GM18517 (cell line): ENCODE results near the gene TBX1.

Experiments used
- ATAC-seq: cut with Tn5 transposase; IDR thresholded peaks from one replicate; pipeline ENCODE4 v1.9.1; 2021; ENCODE audit warnings: mild to moderate bottlenecking, moderate library complexity; ENCODE audit not compliant: unreplicated experiment

Gene TBX1

DNA sequence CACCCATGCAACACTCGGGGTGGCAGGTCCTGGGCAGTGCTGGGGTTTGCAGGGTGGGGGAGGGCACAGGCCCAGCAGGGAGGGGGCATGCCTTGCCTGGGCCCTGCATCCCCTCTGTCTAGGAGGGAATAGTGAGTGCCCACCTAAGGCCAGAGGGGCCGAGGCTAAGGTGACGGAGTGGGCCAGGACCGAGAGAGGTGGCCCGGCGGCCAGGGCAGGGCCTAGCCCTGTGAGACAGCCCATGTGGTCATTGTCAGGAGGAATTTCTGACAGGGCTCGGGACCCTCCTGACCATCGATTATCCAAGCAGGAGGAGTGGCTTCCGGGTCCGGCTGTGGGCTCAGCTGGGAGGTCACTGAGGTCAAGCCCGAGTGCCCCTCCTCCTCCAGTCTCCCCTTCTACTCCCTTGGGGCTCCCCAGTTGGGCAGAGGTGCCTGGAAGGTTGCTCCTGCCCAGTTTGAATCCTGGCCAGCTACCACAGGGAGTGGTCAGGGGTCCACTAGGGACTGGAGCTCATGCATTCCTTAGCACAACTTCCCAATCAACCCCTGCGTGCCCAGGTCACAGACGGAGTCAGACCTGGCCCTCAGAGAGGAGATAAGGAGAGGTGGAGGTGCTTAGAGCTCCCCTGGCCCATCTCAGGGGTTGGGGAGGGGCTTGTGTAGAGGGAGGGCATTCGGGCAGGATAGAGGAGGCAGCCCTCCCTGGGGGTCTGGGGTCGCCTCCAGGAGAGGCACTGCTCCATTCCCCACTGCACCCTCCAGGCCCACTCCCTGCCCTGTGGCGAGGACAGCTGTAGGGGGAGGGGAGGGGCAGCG is 22.5 kb upstream of the TBX1 start:
- ATAC-seq = no peak

DNA sequence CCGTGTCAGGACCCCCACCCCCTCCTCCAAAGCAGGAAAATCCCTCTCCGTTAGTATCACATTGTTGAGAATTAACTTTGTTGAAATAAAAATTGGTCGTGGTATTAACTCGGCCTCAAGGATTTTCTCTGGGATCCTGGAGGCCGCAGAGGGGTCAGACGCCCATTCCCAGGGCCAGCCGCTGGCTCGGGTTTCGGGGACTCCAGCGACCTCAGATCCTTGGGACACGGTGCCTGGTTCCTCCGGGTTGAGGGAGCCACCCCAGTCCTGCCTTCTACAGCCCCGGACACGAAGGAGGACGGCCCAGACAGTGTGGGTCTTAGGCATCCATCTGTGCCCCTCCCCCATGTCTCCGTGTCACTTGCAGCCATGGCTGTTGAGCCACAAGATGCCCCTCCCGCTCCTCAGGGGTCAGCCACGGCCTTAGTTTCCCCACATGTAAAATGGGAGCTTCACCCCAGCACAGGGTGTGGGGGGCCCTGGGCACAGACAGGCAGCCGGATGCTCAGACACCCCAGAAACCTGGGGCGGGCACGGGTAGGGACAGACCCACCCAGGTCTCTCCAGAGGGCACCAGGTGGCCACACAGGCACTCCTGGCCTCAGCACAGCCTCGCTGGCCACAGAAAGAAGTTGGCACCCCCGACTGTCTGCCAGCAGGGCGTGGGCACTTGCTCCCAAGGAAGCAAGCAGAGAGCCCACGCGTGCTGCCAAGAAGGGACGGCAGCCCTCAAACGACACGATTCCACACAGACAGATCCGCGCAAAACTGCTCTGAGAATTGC is 21.7 kb upstream of the TBX1 start:
- ATAC-seq = no peak

DNA sequence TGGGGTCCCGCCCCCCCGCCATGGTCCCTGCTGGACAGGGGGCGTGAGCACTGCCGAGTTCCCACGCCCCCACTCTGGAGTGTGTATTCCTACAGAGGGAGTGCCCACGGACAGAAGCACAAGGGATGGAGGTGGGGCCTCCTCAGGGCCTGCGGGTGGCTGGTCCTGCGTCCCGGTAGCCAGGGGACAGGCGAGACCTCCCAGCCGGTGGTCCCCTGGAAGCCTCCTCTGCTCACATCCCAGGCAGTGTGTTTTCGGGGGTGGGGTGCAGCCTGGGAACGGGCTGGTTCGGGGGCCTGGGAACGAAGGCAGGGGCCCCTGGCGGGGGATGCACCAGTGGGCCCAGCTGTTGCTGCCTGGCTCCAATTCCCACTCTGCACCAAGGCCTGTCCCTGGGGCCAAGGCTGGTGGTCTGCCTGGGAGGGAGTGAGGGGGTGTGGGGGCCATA is 21.1 kb upstream of the TBX1 start:
- ATAC-seq = no peak

DNA sequence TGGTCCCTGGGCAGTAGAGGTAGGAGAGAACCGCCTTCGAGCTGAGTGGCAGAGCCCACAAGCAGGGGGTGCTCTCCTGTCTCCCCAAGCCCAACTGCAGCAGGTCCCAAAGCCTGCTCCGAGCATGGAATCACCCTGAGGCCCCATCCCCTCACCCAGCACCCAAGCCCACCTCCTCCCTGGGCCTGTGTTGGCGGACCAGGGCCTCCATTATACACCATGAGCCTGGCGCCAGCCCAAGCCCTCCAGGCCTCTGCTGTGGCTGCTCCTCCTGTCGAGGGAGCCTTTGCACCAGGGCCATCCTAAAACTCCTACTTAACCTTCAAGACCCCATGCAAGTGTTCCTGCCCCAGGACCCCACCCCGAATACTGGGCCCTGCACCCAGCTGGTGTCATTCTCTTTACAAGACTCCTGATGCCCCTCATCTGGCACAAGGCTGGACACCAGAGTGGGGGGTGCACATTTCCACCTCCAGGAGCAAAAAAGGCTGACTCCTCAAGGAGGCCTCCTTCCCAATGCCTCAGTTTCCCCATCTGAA is 20.6 kb upstream of the TBX1 start:
- no peak for ATAC-seq

DNA sequence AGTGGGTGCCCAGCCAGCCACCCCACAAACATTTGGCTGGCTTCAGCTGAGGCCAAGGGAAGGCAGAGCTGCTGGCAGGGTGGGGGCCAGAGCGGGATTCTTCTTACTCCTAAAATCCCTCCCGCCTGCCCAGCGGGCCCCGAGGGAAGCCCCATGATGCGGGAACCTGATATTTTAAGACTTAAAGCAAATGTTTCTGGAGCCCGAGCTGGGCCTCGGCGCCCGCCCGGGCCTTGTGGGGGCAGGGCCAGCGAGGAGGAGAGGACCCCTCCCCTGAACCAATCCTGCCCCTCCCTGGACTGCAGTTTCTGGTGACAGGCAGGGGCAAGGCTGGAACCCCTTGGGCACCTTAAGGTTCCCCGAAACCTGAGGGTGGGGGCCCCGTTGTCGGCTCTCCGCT is 20.0 kb upstream of the TBX1 start:
- no peak for ATAC-seq

DNA sequence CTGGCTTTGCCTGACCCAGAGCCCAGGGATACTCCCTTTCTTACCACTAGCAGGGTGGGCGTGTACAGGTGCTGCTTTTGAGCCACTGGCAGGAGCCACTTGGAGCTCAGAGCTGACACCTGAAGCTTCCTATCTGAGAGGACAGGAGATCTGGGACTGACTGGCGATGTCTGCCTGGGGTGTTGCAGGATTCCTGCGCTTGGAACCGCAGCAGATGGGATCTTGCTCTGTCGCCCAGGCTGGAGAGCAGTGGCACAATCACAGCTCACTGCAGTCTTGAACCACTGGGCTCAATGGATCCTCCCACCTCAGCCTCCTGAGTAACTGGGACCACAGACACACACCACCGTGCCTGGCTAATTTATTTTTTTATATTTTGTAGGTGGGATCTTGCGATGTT is 19.5 kb upstream of the TBX1 start:
- no peak for ATAC-seq

DNA sequence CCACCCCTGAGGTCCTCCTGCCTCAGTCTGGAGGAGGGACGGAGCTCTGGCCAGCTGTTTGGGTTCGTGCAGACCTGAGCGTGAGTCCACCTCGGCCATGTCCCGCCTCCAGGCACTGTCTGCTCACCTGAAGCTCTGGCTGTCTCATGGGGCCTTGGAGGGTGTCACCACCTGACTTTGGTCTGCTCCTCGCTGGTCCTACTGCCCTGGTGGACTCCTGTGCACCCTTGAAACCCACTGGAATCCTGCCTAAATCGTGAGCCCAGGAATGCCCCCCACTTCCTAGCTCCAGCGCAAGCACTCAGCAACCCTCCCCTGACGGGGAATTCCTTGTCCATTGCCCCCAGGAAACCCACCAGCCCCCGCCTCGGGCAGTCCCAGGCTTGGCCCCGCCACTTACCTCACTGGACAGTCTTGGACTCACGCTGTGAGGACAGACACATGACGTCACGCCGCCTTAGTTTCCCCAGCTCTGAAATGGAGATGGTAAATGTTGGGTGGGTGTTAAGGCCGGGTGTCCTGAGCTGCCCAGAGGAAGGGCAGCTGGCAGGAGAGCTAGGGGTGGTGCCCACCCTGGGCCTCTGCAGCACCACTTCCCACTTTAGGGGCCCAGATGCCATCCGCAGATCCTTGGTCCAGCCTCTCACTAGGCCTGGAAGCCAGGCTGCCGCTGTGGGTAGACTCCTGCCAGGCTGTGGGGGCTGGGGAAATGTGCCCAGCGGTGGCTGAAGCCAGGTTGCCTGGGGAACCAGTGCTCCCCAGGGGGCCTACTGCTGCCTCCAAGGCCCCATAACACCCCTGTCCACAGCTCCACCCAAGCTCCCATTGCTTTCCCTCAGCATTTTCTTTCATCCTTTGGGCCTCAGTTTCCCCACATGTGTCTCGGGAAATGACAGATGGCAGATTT is 18.2 kb upstream of the TBX1 start:
- no peak for ATAC-seq

DNA sequence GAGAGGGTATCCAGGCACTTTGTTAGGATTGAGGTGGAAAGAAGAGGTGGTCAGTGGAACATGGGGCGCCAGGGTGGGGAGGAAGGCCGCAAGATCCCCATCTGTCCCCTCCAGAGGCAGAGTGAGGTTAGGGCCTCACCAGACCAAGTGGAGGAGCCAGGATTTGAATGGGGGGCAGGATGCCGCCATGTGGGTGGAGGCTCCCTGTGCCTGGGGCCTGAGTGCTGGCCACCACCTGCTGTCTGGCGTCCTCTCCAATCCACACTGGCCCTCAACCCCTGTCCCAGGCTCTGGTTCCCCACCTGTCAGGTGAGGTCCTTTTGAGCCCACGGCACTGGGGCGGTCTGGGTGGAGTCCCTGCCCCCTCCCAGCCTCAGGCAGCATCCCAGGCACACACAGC is 17.5 kb upstream of the TBX1 start:
- no peak for ATAC-seq

DNA sequence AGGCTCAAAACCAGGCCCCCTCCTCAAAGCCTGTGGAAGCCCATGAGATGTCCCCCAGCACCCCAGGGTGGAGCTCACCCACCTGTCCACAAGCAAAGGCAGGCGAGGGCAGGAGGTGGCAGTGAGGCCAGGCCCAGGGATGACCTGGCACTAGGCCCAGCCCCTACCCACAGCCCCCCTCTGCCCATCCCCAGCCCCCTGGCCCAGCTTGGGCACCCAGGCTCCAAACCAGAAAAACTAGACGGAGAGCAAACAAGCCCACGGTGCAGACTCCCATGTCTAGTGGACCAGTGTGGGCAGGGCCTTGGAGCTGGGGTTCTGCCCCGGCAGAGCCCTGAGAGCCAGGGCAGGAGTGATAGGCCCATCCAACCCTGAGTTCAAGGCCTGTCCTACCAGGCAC is 16.9 kb upstream of the TBX1 start:
- ATAC-seq = no peak

DNA sequence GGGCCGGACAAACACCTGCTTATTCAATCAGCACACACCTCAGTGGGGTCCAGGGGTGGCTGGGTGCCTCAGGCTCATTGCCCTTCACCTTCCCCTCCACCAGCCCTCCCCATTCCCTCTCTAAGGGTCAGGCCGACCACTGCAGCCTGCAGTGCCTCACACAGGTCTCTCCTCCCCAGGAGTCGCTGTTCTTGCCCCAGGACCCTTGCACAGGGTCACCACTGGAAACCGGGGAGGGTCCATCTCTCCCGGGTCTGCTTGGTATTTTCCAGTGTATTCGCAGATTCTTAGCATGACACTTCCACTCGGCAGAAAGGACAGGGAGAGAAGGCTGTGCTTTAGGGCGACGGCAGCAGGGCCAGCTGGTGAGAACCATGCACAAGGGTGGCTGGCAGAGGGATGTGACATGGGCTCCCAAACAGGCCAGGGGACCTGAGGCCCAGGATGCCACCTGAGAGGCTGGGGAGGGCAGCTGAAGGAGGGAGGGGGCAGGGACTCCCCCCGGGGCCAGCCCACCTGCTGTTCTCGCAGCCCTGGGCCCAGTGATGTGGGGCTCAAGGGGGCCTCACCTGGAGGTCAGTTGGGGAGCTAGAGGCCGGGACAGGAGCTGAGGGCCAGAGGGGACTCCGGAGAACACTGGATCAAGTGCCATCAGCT is 16.1 kb upstream of the TBX1 start:
- no peak for ATAC-seq

DNA sequence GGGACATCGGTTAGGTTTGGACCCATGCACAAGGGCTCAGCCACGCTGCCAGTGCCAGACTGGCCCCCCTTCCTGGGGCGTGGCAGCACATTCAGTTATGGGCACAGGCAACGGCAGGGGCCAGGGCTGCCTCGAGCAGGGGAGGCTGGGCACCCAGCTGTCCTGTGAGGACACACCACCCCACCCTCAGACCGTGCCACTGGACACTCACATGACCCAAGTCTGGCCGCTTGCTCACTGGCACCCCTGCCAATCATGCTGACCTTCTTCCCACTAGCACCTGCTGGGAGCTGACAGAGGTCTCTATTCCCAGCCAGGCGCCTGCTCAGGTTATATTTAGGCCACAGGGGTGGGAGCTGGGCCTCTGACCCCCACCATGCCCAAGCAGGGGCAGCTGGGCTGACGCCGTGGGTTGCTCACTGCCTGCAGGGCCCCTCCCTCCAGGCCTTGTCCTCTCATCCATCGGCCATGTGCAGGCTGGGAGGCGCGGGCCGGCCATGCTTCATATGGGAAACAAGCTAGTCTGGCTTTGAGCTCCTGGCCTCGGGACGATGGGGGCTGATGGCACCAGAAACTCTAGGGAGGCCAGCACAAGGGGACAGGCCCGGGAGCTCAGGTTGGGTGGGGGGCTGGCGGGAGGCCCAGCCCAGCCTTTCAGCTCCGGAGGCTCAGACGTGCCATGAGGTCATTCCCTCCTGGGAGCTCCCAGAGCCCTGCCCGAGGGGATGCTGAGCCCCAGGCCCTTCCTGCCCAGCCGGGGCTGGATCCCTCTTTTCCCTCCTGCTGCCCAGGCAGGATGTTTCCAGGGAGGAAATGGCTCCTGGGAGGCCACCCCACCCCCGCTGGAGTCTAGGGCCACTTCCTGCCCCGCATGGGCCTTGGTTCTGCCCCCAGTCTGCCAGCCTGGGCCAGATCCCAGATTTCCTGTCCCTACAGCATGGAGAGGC is 15.2 kb upstream of the TBX1 start:
- ATAC-seq = no peak

DNA sequence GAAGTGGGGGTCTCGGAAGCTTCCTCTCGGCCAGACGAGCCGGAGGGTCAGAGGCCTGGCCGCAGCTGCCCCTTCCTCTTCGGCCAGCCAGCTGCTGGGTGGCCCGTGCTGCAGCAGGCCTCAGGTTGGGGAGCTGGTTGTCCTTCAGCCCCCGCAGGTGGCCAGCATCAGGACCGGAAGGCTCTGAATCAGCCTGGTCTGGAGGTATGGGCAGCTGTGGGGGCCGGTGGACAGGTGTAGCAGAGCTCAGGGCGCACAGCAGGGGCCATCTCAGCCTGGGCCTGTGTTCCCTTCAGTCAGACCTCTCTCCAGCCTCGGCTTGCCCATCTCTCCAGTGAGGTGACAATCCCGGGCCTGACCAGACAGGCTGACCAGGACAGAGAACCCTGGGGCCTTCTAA is 13.9 kb upstream of the TBX1 start:
- no peak for ATAC-seq

DNA sequence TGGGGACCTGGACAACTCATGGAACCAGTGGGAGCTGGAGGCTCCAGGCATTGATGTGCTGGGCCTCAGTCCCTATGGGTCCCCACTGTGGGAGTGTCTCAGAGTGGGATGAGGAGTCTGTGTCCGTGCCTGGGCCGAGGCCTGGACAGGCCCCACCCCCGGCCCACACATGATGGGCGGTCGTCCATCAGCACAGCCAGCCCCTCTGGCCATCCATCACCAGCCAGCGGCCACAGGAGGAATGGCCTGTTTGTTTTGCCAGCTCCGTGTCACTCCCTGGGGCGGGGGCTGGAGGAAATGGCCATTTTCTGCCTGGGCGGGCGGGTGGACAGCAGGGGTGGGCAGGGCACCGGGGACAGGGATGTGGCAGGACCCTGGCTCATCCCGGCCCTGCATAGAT is 13.0 kb upstream of the TBX1 start:
- ATAC-seq = no peak

DNA sequence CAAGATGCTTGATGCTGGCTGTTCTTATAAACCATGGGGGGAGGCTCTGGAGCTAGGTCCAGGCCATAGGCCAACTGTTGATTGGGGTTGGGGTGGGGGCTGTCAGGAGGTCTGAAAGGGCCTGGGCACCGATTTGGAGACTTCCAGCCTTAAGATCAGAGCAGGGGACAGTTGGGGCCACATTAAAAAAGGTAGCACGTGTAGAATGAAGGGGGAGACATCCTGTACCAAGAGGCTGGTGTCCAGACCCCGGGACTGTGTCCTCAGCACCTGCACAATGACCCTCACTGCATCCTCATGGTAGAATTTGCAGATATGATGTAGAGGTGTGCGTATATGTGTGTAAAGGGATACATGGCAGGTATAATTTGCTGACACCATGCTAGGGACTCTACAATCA is 12.4 kb upstream of the TBX1 start:
- ATAC-seq = no peak

DNA sequence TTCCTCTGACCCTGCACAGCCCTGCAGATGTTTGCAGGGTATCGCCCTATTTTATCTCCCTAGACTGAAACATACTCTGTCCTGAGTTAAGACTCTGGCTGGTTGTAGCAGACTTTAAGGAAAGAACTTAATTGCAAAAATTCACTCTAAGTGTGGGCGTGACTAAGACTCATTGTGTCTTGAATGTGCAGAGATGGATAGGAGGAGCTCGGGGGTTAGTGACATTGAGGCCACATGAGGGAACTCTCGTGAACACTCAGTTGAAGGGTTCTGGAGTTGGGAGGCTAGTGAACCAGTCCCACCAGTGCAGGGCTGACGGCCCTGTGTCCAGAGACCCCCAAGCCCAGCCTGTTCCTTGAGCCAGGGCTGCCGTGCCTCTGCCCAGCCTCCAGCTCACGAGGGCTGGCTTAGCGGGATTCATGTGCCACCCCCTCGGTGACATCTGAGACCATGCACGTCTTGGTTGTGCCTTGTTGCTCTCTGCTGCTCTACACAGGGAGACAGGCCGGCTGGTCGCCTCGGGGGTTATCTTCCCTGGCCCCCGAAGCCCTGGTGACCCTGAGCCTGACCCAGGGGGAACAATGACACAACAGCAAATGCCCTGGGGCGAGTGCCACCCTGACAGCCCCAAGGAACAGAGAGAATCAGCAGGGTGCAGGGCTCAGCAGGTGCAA is 11.4 kb upstream of the TBX1 start:
- ATAC-seq = no peak

DNA sequence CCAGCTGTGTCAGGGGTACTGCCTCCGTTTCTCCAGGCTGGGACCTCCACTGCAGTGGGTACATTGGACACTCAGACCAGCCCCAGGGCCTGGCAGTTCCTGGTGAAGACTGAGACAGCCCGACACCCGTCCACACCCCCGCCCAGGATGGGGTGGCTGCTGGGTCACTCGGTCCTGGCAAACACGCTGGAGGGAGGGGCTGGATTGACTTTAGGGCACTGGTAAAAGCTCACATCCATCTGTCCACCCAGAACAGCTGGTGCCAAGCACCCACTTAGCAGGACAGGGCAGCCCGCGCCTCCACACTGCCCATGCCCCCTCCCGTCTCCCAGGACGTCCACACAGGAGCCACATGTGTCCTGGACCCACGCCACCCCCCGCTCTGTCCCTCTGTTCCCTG is 10.7 kb upstream of the TBX1 start:
- no peak for ATAC-seq

DNA sequence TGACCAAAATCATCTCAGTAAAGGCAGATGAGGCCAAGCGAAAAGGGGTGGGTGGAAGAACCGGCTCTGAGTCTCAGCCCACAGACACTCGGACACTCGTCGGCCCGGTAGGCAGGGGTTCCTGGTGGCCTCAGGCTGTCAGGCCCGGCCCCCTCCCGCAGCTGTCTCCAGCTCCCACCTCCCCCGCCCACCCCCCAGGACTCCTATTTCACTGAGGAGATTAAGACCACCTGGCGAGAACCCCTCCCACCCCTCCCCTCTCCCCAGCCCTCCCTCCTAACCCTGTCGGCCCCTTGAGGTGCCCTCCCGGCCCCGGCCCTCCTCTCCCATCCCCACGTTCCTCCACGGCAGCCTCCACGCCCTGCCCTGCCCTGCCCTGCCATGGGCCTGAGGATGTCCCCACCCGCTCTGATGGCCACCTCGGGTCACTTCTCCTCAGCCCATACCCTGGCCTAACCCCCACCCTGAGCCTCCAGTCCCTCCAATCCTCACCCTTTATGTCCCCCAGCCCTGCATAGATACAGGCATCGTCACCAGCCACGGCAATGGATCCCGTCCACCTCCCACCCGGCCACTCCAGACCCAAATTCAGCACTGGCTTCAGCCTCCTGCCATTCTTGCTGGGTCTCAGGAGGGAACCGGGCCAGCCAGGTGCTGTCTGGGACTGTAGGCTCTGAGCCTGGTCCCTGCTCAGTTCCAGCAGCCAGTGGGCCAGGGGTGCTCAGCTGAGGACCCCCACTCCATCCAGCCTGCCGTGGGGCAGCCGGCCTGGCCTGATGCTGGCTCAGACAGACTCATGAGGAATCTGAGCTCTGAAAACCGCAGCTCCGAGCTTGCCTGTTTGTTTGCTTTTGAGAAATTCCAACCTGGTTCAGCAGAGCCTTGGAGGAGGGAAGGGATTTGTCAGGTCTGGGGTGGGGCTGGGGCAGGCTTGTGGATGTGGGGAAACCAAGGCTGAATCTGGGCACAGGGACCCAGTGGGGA is 9.8 kb upstream of the TBX1 start:
- no peak for ATAC-seq
